ENCODE measurements around the gene FAM200A.
"Not testable (repeated sequence)": the region's sequence is repeated elsewhere in the genome, so short reads cannot be mapped to it uniquely, and the experiment has no call there.

DNA sequence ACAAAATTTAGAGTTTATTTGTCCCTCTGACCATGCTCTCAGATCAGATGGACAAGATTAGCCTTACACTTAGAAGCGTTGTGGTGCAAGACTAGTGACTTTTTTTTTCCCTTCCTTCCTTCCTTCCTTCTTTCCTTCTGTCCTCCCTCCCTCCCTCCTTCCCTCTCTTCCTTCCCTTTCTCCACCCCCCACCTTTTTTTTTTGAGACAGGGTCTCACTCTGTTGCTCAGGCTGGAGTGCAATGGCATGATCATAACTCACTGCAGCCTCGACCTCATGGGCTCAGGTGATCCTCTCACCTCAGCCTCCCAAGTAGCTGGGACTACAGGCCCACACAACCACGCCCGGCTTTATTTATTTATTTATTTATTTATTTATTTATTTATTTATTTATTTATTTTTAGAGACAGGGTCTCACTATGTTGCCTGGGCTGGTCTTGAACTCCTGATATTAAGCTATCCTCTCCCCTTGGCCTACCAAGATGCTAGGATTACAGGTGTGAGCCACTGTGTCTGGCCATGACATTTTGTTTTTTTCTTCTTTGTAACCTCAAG, 28.9 kb upstream of the FAM200A start:
- TF ChIP-seq, protein P1, sequence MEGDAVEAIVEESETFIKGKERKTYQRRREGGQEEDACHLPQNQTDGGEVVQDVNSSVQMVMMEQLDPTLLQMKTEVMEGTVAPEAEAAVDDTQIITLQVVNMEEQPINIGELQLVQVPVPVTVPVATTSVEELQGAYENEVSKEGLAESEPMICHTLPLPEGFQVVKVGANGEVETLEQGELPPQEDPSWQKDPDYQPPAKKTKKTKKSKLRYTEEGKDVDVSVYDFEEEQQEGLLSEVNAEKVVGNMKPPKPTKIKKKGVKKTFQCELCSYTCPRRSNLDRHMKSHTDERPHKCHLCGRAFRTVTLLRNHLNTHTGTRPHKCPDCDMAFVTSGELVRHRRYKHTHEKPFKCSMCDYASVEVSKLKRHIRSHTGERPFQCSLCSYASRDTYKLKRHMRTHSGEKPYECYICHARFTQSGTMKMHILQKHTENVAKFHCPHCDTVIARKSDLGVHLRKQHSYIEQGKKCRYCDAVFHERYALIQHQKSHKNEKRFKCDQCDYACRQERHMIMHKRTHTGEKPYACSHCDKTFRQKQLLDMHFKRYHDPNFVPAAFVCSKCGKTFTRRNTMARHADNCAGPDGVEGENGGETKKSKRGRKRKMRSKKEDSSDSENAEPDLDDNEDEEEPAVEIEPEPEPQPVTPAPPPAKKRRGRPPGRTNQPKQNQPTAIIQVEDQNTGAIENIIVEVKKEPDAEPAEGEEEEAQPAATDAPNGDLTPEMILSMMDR (IDR thresholded peaks at IDR 0.05) = not testable (repeated sequence)
- TF ChIP-seq POLR2AphosphoS5 (IDR thresholded peaks at IDR 0.05); POLR2A (IDR thresholded peaks at IDR 0.05; ENCODE audit: low read depth): not testable (repeated sequence)
